COR-L47 (cell line): ENCODE measurements around the gene TTC7B.

ENCODE experiments used
- DNase-seq: peaks from one replicate; lab custom pipeline; 2025; lab: John Stamatoyannopoulos, UW

Gene TTC7B

GRCh38 chr14:90648421-90648820 is 167.8 kb downstream of the TTC7B start:
- DNase-seq: no peak

GRCh38 chr14:90647473-90648005 is 168.7 kb downstream of the TTC7B start:
- no peak for DNase-seq

- DNase-seq: no peak
Observed at GRCh38 chr14:90645842-90646443, 170.3 kb downstream of the TTC7B start.

GRCh38 chr14:90644882-90645281 is 171.3 kb downstream of the TTC7B start:
- DNase-seq: no peak

GRCh38 chr14:90643982-90644670 is 172.1 kb downstream of the TTC7B start:
- no peak for DNase-seq

- no peak for DNase-seq
Observed at GRCh38 chr14:90642244-90642717, 173.9 kb downstream of the TTC7B start.

- no peak for DNase-seq
Observed at GRCh38 chr14:90641615-90642243, 174.5 kb downstream of the TTC7B start.

- DNase-seq: no peak
Observed at GRCh38 chr14:90641168-90641567, 175.1 kb downstream of the TTC7B start.

- no peak for DNase-seq
Observed at GRCh38 chr14:90639641-90640040, 176.6 kb downstream of the TTC7B start.

- no peak for DNase-seq
Observed at GRCh38 chr14:90632871-90633270, 183.4 kb downstream of the TTC7B start.

- no peak for DNase-seq
Observed at GRCh38 chr14:90632451-90632850, 183.8 kb downstream of the TTC7B start.

- DNase-seq: no peak
Observed at GRCh38 chr14:90630171-90630806, 185.9 kb downstream of the TTC7B start.

GRCh38 chr14:90629471-90629870 is 186.8 kb downstream of the TTC7B start:
- no peak for DNase-seq

GRCh38 chr14:90628825-90629224 is 187.4 kb downstream of the TTC7B start:
- DNase-seq: no peak

- no peak for DNase-seq
Observed at GRCh38 chr14:90627478-90627877, 188.8 kb downstream of the TTC7B start.

GRCh38 chr14:90626550-90626949 is 189.7 kb downstream of the TTC7B start:
- DNase-seq: no peak

- DNase-seq: no peak
Observed at GRCh38 chr14:90625445-90625844, 190.8 kb downstream of the TTC7B start.

GRCh38 chr14:90624732-90625400 is 191.4 kb downstream of the TTC7B start:
- no peak for DNase-seq

- no peak for DNase-seq
Observed at GRCh38 chr14:90624227-90624626, 192.0 kb downstream of the TTC7B start.

GRCh38 chr14:90621201-90621600 is 195.0 kb downstream of the TTC7B start:
- DNase-seq: no peak

GRCh38 chr14:90620568-90621077 is 195.6 kb downstream of the TTC7B start:
- DNase-seq: no peak

GRCh38 chr14:90619911-90620310 is 196.3 kb downstream of the TTC7B start:
- DNase-seq: no peak
